ENCODE measurements around the gene GBA2. TPM values are rescaled to one million over a fixed set of nuclear protein-coding genes. Genes with fewer than 3 reads are reported as not detected.

The GBA2 gene
- total and polyA plus RNA-seq, 8 donors, result 26.5 to 210 (median 56.6) TPM

GRCh38 chr9:35698231-35698630 lies 50.8 kb downstream of the GBA2 start:
- Histone ChIP-seq H3K9me3 (no peaks in the 10 kb centered on the region), H3K27ac (peak overlapping the region in 4 of 5 donors; percentile 73 to 97 (median 94)), H3K4me1 (peaks cover 26 to 47% (median 37%) of the 10 kb centered on the region in 4 donors), H3K4me3 (no peak overlapping the region), H3K27me3 (no peaks in the 10 kb centered on the region), H3K36me3 (peaks cover 64 to 75% (median 70%) of the 10 kb centered on the region in 4 donors)
- TF ChIP-seq CTCF (IDR thresholded peaks at IDR 0.05), result no peak
- TF ChIP-seq EP300 (IDR thresholded peaks at IDR 0.05), result no peak
- no peak for TF ChIP-seq POLR2A (IDR thresholded peaks at IDR 0.05)
- TF ChIP-seq POLR2AphosphoS5 (IDR thresholded peaks at IDR 0.05), result no peak
- 82 to 90% (median 88%) methylated on average over 5 of the region's 5 CpGs for WGBS, 5 donors
- intact Hi-C loops (cut with DNase I; ENCODE audit: low total_unique reads), result no loop called here
- DNase-seq, result no peak

- 62 to 84% (median 79%) methylated on average over 14 of the region's 14 CpGs for WGBS, 5 donors
- H3K4me3 ChIP-seq, result no peak overlapping the region
- H3K9me3 ChIP-seq, result no peaks in the 10 kb centered on the region
- DNase-seq, result no peak
- peaks cover 26 to 47% (median 37%) of the 10 kb centered on the region in 4 donors for H3K4me1 ChIP-seq
- H3K27ac ChIP-seq, result peak overlapping the region; percentile 64 to 97 (median 92)
- peaks cover 56 to 67% (median 62%) of the 10 kb centered on the region in 4 donors for H3K36me3 ChIP-seq
- TF ChIP-seq POLR2AphosphoS5 (IDR thresholded peaks at IDR 0.05), result no peak
- TF ChIP-seq CTCF (IDR thresholded peaks at IDR 0.05), result no peak
- TF ChIP-seq EP300 (IDR thresholded peaks at IDR 0.05), result no peak
- no peak for TF ChIP-seq POLR2A (IDR thresholded peaks at IDR 0.05)
- intact Hi-C loops (cut with DNase I; ENCODE audit: low total_unique reads), result no loop called here
- H3K27me3 ChIP-seq, result no peaks in the 10 kb centered on the region
These were observed 51.5 kb downstream of the GBA2 start for GRCh38 chr9:35697486-35697885.

- intact Hi-C loops (cut with DNase I; ENCODE audit: low total_unique reads), result no loop called here
- Histone ChIP-seq H3K4me1 (peaks cover 26 to 50% (median 37%) of the 10 kb centered on the region in 4 donors), H3K4me3 (no peak overlapping the region), H3K36me3 (peaks cover 48 to 59% (median 54%) of the 10 kb centered on the region in 4 donors), H3K27me3 (no peaks in the 10 kb centered on the region), H3K9me3 (no peaks in the 10 kb centered on the region), H3K27ac (peak overlapping the region; percentile 64 to 97 (median 92))
- peak; percentile 81 to 83 for DNase-seq
- WGBS, 5 donors, result 24 to 34% (median 27%) methylated on average over 9 of the region's 9 CpGs
- TF ChIP-seq POLR2AphosphoS5 (IDR thresholded peaks at IDR 0.05) (peak; percentile 18 to 86 (median 64)), POLR2A (IDR thresholded peaks at IDR 0.05) (no peak), EP300 (IDR thresholded peaks at IDR 0.05) (peak; percentile 71), CTCF (IDR thresholded peaks at IDR 0.05) (peak in 5 of 7 experiments; percentile 86 to 94 (median 91))
These were observed 52.4 kb downstream of the GBA2 start for GRCh38 chr9:35696520-35697215.

- peak overlapping the region; percentile 70 to 97 (median 92) for H3K27ac ChIP-seq
These were observed 53.1 kb downstream of the GBA2 start for GRCh38 chr9:35695943-35696401.

More at GRCh38 chr9:35695943-35696401, 53.1 kb downstream of the GBA2 start:
- intact Hi-C loops (cut with DNase I; ENCODE audit: low total_unique reads), result no loop called here
- 31 to 72% (median 42%) methylated on average over 3 of the region's 3 CpGs for WGBS, 5 donors
- no peak overlapping the region for H3K4me3 ChIP-seq
- H3K27me3 ChIP-seq, result no peaks in the 10 kb centered on the region
- TF ChIP-seq POLR2AphosphoS5 (IDR thresholded peaks at IDR 0.05) (peak in 2 of 3 donors; percentile 64 to 87), EP300 (IDR thresholded peaks at IDR 0.05) (no peak), CTCF (IDR thresholded peaks at IDR 0.05) (no peak)
- peaks cover 41 to 52% (median 47%) of the 10 kb centered on the region in 4 donors for H3K36me3 ChIP-seq
- H3K4me1 ChIP-seq, result peaks cover 30 to 57% (median 41%) of the 10 kb centered on the region in 4 donors
- peak; percentile 47 to 65 for DNase-seq
- no peaks in the 10 kb centered on the region for H3K9me3 ChIP-seq
